GM12873 (cell line): Measurements from ENCODE around the gene USP27X.

Experiments
- TF ChIP-seq, protein P1 (sequence below): IDR thresholded peaks from 2 replicates; pipeline ENCODE4 v1.5.1; 2012; ENCODE audit warnings: low read depth, mild to moderate bottlenecking, moderate library complexity, low read length, control low read depth; ENCODE audit not compliant: insufficient read depth; ENCODE audit errors: missing control alignments

USP27X gene

DNA sequence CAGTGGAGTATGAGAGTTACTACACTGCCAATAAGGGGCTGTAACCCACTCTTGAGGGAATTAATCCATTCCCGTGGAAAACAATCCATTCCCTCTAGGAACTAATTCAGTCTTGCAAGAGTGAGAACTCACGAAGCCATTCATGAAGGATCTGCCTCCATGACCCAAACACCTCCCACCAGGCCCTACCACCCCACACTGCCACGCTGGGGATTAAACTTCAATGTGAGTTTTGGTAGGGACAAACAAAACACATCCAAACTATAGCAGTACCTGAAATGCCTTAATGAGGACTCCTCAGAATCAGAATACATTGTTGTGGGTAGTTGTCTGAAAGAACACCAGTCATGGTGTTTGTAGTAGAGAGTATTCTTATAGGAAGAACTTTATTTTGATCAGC, 31.0 kb upstream of the USP27X start:
- TF ChIP-seq, protein P1, sequence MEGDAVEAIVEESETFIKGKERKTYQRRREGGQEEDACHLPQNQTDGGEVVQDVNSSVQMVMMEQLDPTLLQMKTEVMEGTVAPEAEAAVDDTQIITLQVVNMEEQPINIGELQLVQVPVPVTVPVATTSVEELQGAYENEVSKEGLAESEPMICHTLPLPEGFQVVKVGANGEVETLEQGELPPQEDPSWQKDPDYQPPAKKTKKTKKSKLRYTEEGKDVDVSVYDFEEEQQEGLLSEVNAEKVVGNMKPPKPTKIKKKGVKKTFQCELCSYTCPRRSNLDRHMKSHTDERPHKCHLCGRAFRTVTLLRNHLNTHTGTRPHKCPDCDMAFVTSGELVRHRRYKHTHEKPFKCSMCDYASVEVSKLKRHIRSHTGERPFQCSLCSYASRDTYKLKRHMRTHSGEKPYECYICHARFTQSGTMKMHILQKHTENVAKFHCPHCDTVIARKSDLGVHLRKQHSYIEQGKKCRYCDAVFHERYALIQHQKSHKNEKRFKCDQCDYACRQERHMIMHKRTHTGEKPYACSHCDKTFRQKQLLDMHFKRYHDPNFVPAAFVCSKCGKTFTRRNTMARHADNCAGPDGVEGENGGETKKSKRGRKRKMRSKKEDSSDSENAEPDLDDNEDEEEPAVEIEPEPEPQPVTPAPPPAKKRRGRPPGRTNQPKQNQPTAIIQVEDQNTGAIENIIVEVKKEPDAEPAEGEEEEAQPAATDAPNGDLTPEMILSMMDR: no peak

DNA sequence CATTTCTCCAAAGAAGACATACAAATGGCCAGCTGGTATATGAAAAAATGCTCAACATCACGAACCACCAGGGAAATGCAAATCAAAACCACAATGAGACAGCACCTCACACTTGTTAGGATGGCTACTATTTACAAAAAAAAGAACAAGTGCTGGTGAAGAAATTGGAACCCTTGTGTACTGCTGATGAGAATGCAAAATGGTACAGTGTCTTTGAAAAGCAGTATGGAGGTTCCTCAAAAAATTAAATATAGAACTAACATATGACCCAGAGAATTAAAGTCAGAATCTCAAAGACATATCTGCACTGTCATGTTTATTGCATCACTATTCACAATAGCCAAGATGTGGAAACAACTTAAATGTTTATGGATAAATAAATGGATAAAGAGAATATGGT, 29.3 kb upstream of the USP27X start:
- TF ChIP-seq, protein P1: no peak

DNA sequence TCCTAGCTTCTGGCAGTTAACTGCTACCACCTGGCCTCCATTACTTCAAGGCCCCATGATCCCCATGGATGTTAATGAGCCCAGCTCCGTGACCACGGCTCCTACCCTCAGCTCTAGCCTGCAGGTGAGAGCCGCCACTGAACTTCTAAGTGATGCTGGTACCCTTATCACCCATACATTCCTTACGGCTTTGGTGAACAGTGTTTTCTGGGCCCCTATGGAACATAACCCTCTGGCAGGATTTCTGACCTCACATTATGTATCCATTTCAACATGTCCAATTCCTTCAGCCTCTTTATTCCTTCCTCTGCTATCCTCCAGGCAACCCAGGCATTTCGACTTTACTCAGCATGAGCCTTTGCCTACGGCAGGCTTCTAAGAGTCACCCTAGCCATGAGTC, 25.6 kb upstream of the USP27X start:
- TF ChIP-seq, protein P1: no peak

DNA sequence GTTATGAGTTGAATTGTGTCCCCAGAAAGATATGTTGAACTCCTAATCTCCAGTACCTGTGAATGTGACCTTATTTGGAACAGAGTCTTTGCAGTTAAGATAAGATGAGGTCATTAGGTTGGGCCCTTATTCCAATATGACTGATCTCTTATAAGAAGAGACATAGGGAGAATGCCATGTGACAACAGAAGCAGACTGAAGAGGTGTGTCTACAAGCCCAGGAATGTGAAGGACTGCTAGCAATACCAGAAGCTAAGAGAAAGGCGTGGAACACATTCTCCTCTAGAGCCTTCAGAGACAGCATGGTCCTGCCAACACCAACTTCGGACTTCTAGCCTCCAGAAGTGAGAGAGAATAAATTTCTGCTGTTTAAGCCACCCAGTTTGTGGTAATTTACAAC, 22.5 kb upstream of the USP27X start:
- TF ChIP-seq, protein P1: no peak

DNA sequence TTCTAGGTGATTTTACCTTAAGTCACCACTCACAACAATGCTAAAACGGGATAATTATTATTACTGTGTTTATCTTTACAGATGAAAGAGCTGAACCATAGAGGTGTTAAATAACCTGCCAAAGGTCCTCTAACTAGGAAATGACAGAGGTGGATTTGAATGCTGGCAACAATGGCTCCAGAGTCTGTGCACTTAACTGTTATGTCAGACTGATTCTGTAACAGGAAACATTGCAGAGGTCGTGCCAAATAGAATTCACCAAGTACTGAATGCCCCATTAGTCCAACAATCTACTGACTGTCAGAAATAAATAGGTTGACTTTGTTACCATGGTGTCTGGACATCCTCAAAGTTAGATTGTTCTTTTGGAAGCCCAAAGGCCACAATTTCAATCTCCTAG, 20.9 kb upstream of the USP27X start:
- TF ChIP-seq, protein P1: no peak

DNA sequence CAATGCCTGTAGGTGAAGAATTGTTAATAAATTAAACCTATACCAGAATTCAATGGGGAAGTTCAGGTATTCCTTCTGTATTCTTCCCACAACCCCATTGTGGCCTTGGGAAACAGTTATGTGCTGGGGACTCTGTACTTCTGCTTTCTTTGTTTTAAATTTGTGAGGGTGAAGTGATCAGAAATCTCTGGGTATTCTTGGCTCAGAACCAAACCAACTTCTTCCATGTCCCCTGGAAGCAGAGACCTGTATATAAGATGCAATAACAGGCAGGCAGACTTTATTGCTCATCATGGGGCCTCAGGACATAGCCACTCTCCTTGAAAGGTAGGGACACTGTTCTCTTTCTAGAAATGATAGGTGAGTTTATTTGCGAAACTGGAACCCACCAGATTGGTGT, 19.8 kb upstream of the USP27X start:
- TF ChIP-seq, protein P1: no peak

DNA sequence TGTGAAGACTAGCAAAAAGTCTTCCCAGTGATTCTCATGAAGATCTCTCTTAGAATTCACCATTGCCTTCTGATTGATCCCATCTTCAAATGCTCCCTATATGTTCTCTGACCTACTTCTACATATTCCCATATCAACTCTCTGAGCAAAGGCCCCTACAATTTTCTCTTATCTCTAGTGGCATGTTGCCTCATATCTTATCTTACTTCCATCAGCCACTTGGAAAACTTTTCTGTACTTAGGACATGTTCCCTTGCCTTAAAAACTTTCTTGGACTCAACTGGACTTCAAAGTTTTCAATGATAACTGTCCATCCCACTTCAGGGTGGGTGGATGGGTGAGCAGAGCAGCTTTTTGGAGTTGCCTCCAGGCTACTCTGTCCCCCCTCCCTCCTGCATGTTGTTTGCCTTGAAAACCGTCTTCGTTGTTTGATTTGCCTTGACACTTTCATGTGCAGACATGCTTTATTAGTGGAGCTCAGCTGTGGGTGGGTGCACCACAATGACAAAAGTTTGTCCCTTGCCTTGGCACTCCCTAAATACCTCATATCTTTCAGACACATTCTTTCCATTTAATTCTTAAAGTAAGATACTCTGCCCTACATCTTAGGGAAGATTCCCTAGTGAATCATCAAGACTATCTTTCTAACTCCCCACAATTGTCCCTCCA, 18.3 kb upstream of the USP27X start:
- TF ChIP-seq, protein P1: no peak
